Karpas-422 (cell line): ENCODE results near the gene NCOA6. TPM values are rescaled to one million over a fixed set of nuclear protein-coding genes. Genes with fewer than 3 reads are reported as not detected.

Source experiments
- DNase-seq: peaks from one replicate; pipeline ENCODE4 v3.0.0-alpha.2; 2015
- H2AFZ ChIP-seq: fragments of 200-600 bp; sonication (generic); 2 replicates; pipeline ENCODE4 v1.6.1; 2014; ENCODE audit warnings: antibody characterized with exemption, low read length, mixed read lengths
- H3K27ac ChIP-seq: fragments of 200-600 bp; sonication (generic); 2 replicates; pipeline ENCODE4 v1.5.1; 2014; ENCODE audit warnings: mild to moderate bottlenecking, low read length, moderate library complexity
- H3K27me3 ChIP-seq: fragments of 200-600 bp; sonication (generic); 2 replicates; pipeline ENCODE4 v1.6.1; 2014; ENCODE audit warnings: low read length, mixed read lengths
- H3K36me3 ChIP-seq: fragments of 200-600 bp; sonication (generic); 2 replicates; pipeline ENCODE4 v1.6.1; 2014; ENCODE audit warnings: low read length, mixed read lengths; ENCODE audit not compliant: insufficient read depth
- H3K4me1 ChIP-seq: fragments of 200-600 bp; sonication (generic); 2 replicates; pipeline ENCODE4 v1.6.1; 2014; ENCODE audit warnings: mild to moderate bottlenecking, low read length, mixed read lengths
- H3K4me2 ChIP-seq: fragments of 200-600 bp; sonication (generic); 2 replicates; pipeline ENCODE4 v1.6.1; 2014; ENCODE audit warnings: low read length, low read depth, mild to moderate bottlenecking; ENCODE audit not compliant: poor library complexity, severe bottlenecking
- H3K4me3 ChIP-seq: fragments of 200-600 bp; sonication (generic); 2 replicates; pipeline ENCODE4 v1.5.1; 2014; ENCODE audit warnings: mild to moderate bottlenecking, antibody characterized with exemption, low read length, mixed read lengths
- H3K79me2 ChIP-seq: fragments of 200-600 bp; sonication (generic); 2 replicates; pipeline ENCODE4 v1.6.1; 2014; ENCODE audit warnings: mild to moderate bottlenecking, low read length, mixed read lengths
- H3K9ac ChIP-seq: fragments of 200-600 bp; sonication (generic); 2 replicates; pipeline ENCODE4 v1.6.0; 2014; ENCODE audit warnings: low read length
- H3K9me2 ChIP-seq: fragments of 200-600 bp; sonication (generic), shearing (Covaris generic); replicated peaks from 2 replicates; pipeline ENCODE4 v1.6.0; 2014; ENCODE audit warnings: mild to moderate bottlenecking, low read length, moderate library complexity; ENCODE audit not compliant: insufficient read depth
- H3K9me3 ChIP-seq: fragments of 300-700, 200-600 bp; sonication (generic); 2 replicates; pipeline ENCODE4 v1.6.1; 2014; ENCODE audit warnings: low read length, mixed read lengths
- H4K20me1 ChIP-seq: fragments of 200-600 bp; sonication (generic); 2 replicates; pipeline ENCODE4 v1.6.1; 2014; ENCODE audit warnings: mild to moderate bottlenecking, antibody characterized with exemption, low read length, low read depth; ENCODE audit not compliant: insufficient read depth
- total RNA-seq: library from RNA; depleted of rRNA; stranded (reverse); fragments of >200 nt; shearing (Covaris generic); gene quantifications from 2 replicates; pipeline ENCODE4 v1.2.3, GENCODE V29; 2014; ENCODE audit warnings: low replicate concordance

The NCOA6 gene
- total RNA-seq, 1 experiment from 2014 or later: 15.4 TPM

DNA sequence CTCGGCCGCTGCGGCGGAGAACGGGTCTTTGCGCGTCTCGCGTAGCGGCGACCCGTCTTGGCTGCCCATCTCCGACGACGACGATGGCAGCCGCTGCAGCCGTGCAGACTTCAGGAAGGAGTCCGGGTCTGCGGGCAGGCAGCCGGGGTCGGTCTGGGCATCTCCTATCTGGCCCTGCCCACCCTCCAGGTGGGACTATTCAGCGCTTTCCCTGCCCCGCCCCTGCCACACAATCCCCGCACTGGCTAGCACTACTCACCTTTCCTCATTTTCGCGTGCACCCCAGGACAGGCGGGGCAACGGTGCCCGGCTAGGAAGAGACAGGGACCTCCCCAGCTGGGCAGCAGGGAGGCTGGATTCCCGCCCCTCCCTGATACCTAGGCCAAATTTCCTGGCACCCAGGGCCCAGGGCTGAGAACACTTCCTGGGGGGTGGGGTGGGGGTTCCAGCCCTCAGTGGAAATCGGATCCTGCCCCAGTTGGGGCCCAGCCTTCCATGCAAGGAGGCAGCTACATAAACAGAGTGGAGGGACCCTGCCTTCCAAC is 38.0 kb upstream of the NCOA6 start:
- no peaks in the 10 kb centered on the region for H3K36me3 ChIP-seq
- no peaks in the 10 kb centered on the region for H3K9me3 ChIP-seq
- H3K27ac ChIP-seq: no peak overlapping the region
- H4K20me1 ChIP-seq: no peaks in the 10 kb centered on the region
- no peak for DNase-seq
- H3K4me2 ChIP-seq: no peak overlapping the region
- no peaks in the 10 kb centered on the region for H3K27me3 ChIP-seq
- H3K9me2 ChIP-seq: no peaks in the 10 kb centered on the region
- H3K79me2 ChIP-seq: no peaks in the 10 kb centered on the region
- peaks cover 6% of the 10 kb centered on the region; the same call in 1 of the 2 replicates for H3K4me1 ChIP-seq
- no peak overlapping the region for H2AFZ ChIP-seq
- no peak overlapping the region for H3K9ac ChIP-seq
- no peak overlapping the region for H3K4me3 ChIP-seq

DNA sequence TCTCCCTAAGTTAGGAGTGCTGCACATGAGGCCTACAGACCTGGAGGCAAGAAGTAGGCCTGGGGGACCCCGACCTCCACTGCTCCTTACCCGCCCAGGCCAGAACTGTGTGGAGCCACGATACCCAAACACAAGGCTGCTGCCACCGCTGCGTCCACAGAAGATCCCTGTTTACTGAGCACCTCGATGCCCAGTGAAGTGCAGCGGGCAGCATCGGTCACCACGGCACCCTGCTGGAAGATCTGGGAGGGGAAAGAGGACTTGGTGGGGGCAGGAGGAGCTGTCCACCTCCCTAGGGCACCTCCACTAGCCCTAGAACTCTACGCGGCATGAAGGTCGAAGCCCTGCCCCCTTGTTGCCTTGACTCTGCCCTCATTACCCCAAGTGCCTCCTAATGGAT is 37.3 kb upstream of the NCOA6 start:
- no peaks in the 10 kb centered on the region for H3K9me2 ChIP-seq
- H3K4me3 ChIP-seq: no peak overlapping the region
- no peak overlapping the region for H3K9ac ChIP-seq
- H3K4me2 ChIP-seq: no peak overlapping the region
- no peak for DNase-seq
- H3K27ac ChIP-seq: no peak overlapping the region
- no peaks in the 10 kb centered on the region for H4K20me1 ChIP-seq
- no peaks in the 10 kb centered on the region for H3K27me3 ChIP-seq
- H3K36me3 ChIP-seq: no peaks in the 10 kb centered on the region
- H3K4me1 ChIP-seq: peaks cover 6% of the 10 kb centered on the region; the same call in 1 of the 2 replicates
- no peaks in the 10 kb centered on the region for H3K79me2 ChIP-seq
- H3K9me3 ChIP-seq: no peaks in the 10 kb centered on the region
- H2AFZ ChIP-seq: no peak overlapping the region

DNA sequence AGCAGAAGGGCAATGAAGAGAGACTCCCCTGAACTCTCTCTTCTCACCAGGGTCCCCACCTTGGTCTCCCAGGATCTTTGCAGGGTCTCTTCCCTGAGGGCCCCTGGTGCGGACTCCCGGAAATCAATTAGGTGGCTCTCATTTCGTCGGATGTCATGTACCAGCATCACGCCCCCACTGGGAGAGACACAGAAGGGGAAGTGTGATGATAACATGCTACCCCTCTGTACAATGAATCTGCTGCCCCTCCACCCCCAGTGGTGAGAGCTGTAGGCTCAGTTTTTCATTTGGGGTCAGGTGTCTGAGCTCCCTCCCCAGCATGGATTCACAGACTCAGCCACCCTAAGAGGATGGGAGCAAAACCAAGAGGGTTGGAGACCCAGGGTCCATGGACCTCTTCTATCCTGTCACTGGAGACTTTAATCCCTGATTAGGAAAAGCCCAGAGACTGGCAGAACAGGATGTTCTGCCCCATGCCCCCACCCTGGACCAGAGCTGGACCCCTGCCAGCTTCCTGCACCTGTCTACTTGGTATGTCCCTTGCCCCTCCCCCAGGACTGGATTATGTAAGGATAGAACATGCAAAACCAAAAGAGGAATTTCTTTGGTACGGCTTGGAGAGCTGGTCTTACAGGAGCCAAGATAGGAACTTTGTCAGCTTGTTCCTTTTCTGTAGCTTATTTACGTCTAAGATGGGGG is 36.1 kb upstream of the NCOA6 start:
- H3K4me2 ChIP-seq: no peak overlapping the region
- no peaks in the 10 kb centered on the region for H3K36me3 ChIP-seq
- no peak overlapping the region for H2AFZ ChIP-seq

DNA sequence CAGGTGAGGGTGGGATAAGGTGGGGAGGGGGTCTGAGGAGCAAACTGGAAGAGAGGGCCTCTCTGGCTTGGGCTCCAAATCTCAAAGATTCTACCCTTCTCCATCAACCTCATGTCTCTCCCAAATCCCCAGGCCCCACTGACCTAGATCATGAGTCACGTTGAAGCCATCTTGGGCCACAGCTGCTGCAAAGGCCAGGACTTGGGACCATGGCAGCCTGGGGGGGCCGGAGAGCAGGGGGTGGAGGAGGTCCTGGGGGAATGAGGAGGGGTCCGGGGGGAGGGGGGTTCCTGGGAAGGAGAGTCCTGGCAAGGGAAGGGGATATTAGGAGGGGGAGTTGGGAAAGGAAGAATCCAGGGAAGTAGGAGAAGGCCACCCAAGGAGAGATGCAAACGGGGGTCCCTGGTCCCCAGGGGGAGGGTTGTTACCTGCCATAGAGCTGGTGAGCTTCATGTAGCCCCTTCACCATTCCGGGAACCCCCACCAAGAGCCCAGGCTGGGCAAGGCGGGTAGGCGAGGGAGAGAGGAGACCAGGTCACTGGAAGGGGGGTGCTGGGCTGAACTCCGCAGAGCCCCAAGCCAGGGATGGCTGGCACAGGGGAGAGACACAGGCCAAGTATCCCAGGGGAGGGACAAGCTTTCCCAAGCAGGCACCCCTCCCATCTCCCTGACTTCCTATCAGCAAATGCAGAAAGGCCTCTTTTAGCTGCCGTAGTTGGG is 34.5 kb upstream of the NCOA6 start:
- Histone ChIP-seq H3K4me3 (no peak overlapping the region), H3K27me3 (no peaks in the 10 kb centered on the region), H3K9ac (no peak overlapping the region), H3K79me2 (no peaks in the 10 kb centered on the region), H3K9me2 (no peaks in the 10 kb centered on the region), H3K27ac (no peak overlapping the region), H2AFZ (no peak overlapping the region), H3K9me3 (no peaks in the 10 kb centered on the region), H4K20me1 (no peaks in the 10 kb centered on the region), H3K36me3 (no peaks in the 10 kb centered on the region), H3K4me1 (peaks cover 6% of the 10 kb centered on the region; the same call in 1 of the 2 replicates), H3K4me2 (no peak overlapping the region)
- no peak for DNase-seq

More for the DNA sequence above, 36.1 kb upstream of the NCOA6 start:
- no peak overlapping the region for H3K27ac ChIP-seq
- no peaks in the 10 kb centered on the region for H3K27me3 ChIP-seq
- no peak overlapping the region for H3K9ac ChIP-seq
- no peaks in the 10 kb centered on the region for H3K9me3 ChIP-seq
- no peaks in the 10 kb centered on the region for H3K9me2 ChIP-seq
- H3K4me1 ChIP-seq: peaks cover 6% of the 10 kb centered on the region; the same call in 1 of the 2 replicates
- no peaks in the 10 kb centered on the region for H4K20me1 ChIP-seq
- peak; percentile 48 for DNase-seq
- no peaks in the 10 kb centered on the region for H3K79me2 ChIP-seq
- H3K4me3 ChIP-seq: no peak overlapping the region

DNA sequence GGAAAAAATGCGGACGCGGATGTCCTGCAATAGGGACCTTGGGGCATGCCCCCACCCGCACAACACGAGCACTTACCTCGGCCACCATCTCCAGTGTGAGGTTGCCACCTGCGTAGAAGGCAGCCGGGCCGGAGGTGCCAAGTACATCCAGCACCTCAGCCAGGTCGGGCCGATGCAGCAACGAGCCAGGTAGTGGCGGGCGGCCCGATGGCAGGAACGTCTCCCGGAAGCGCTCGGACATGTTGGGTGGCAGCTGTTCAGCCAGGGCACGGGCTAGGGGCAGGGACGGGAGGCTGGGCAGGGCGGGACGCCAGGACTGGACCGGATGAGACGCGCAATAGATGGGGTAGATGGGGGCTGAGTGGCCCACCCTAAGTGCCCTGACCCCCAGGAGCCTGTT is 33.9 kb upstream of the NCOA6 start:
- no peak overlapping the region for H3K4me2 ChIP-seq
- no peak overlapping the region for H3K9ac ChIP-seq
- no peak overlapping the region for H2AFZ ChIP-seq
- peaks cover 6% of the 10 kb centered on the region; the same call in 1 of the 2 replicates for H3K4me1 ChIP-seq
- H3K9me3 ChIP-seq: no peaks in the 10 kb centered on the region
- no peak overlapping the region for H3K27ac ChIP-seq
- no peak overlapping the region for H3K4me3 ChIP-seq
- no peaks in the 10 kb centered on the region for H3K27me3 ChIP-seq
- DNase-seq: no peak
- no peaks in the 10 kb centered on the region for H3K79me2 ChIP-seq
- no peaks in the 10 kb centered on the region for H3K36me3 ChIP-seq
- no peaks in the 10 kb centered on the region for H3K9me2 ChIP-seq
- H4K20me1 ChIP-seq: no peaks in the 10 kb centered on the region

DNA sequence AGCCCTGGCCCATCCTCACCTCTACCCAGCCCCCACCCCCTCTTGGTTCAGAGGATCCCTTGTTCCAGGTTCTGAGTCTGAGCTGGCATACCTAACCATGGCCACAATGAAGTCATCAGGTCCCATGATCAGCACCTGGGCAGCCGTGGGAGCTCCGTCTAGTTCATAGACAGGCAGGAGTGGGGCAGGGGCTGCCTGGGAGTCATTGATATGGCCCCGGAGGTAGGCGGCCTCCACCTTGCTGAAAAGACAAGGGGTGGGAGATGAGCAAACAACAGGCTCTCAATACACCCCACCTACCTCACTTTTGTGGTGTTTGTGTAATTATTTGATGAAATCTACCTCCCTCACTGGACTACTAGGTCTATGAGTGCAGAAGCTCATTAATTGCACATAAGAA is 26.8 kb upstream of the NCOA6 start:
- H3K4me2 ChIP-seq: no peak overlapping the region
- H3K9ac ChIP-seq: no peak overlapping the region
- no peak for DNase-seq
- no peaks in the 10 kb centered on the region for H3K4me1 ChIP-seq
- no peak overlapping the region for H3K27ac ChIP-seq
- H3K4me3 ChIP-seq: no peak overlapping the region
- no peaks in the 10 kb centered on the region for H3K27me3 ChIP-seq
- no peaks in the 10 kb centered on the region for H3K9me3 ChIP-seq
- H3K9me2 ChIP-seq: no peaks in the 10 kb centered on the region
- H3K36me3 ChIP-seq: no peaks in the 10 kb centered on the region
- no peaks in the 10 kb centered on the region for H3K79me2 ChIP-seq
- H2AFZ ChIP-seq: no peak overlapping the region
- no peaks in the 10 kb centered on the region for H4K20me1 ChIP-seq

DNA sequence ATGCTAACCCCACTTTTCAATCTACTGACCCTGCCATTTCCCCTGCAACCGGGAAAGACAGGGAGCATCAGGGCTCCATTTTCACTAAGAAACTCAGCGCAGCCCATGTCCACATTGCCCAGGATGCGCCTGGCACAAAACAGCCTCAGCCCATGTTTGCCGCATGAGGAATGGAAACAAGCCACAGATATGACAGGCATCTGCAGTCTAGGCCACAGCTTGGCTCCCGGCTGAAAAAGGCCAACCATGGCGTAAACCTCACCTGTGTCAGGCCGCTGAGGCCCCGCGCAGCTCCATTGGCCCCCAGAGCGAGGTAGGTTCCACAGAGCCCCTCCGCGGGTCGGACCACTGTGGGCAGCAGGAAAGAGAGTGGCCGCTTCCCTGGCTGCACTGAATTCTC is 25.5 kb upstream of the NCOA6 start:
- H3K9ac ChIP-seq: no peak overlapping the region
- no peaks in the 10 kb centered on the region for H3K4me1 ChIP-seq
- DNase-seq: no peak
- H4K20me1 ChIP-seq: no peaks in the 10 kb centered on the region
- no peaks in the 10 kb centered on the region for H3K9me2 ChIP-seq
- no peaks in the 10 kb centered on the region for H3K79me2 ChIP-seq
- H3K4me3 ChIP-seq: no peak overlapping the region
- H3K27ac ChIP-seq: no peak overlapping the region
- no peaks in the 10 kb centered on the region for H3K36me3 ChIP-seq
- no peaks in the 10 kb centered on the region for H3K9me3 ChIP-seq
- H3K4me2 ChIP-seq: no peak overlapping the region
- H3K27me3 ChIP-seq: no peaks in the 10 kb centered on the region
- no peak overlapping the region for H2AFZ ChIP-seq

DNA sequence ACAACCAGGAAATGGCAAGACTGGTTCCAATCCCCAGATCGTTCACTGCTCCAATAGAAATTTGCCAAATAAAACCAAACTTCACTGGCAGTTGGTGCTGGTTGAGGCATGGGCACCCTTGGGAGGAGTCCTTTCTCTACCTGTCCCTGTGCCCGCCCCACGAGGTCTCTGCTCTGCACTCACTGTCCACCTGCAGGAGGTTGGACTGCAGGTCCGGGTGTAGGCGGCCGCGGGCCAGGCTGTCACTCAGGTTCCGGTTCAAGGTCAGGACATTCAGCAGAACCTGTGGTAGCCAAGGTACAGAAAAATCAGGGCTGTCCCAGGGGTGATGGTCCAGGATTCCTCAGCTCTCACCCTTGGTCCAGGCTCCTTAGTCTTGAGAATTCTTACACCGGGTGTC is 24.3 kb upstream of the NCOA6 start:
- no peak overlapping the region for H3K27ac ChIP-seq
- no peak overlapping the region for H2AFZ ChIP-seq
- no peaks in the 10 kb centered on the region for H3K79me2 ChIP-seq
- H3K36me3 ChIP-seq: no peaks in the 10 kb centered on the region
- H3K4me1 ChIP-seq: no peaks in the 10 kb centered on the region
- no peak overlapping the region for H3K4me2 ChIP-seq
- DNase-seq: no peak
- H3K9me3 ChIP-seq: no peaks in the 10 kb centered on the region
- H3K9me2 ChIP-seq: no peaks in the 10 kb centered on the region
- no peak overlapping the region for H3K4me3 ChIP-seq
- no peaks in the 10 kb centered on the region for H4K20me1 ChIP-seq
- H3K27me3 ChIP-seq: no peaks in the 10 kb centered on the region
- no peak overlapping the region for H3K9ac ChIP-seq
